ENCODE results near the gene COL13A1. TPM values are rescaled to one million over a fixed set of nuclear protein-coding genes. Genes with fewer than 3 reads are reported as not detected.

COL13A1 gene
- total RNA-seq, 1 experiment from 2014 or later = 5.9 TPM

- H4K20me1 ChIP-seq (ENCODE audit: insufficient read depth) = no peaks in the 10 kb centered on the region
- H3K79me2 ChIP-seq (ENCODE audit: insufficient read depth, low read length) = no peaks in the 10 kb centered on the region
- H2AFZ ChIP-seq (ENCODE audit: low read depth, low read length, poor library complexity, severe bottlenecking) = no peak overlapping the region
- no peaks in the 10 kb centered on the region for H3K36me3 ChIP-seq (ENCODE audit: control insufficient read depth in 1 of 2, insufficient read depth in 2 of 2, low read length in 2 of 2)
- RAD21 ChIA-PET (ENCODE audit: low non-redundant PET in 1 of 2, low total read pairs in 2 of 2, uncharacterized antibody in 2 of 2, unreplicated experiment in 2 of 2) = no interaction called here
- no peak overlapping the region for H3K27ac ChIP-seq (ENCODE audit: low read depth, low read length)
- H3K4me1 ChIP-seq (ENCODE audit: control insufficient read depth in 1 of 2, insufficient read depth in 2 of 2, low read length in 2 of 2) = peaks cover 2 to 9% of the 10 kb centered on the region in 2 experiments; a peak in 3 of 4 replicates
- H3K27me3 ChIP-seq (ENCODE audit: insufficient read depth, low read length) = no peaks in the 10 kb centered on the region
- H3K4me3 ChIP-seq (replicated peaks in 1 of 2; ENCODE audit: low read depth in 1 of 2, low read length in 2 of 2) = no peak overlapping the region
- H3K9me2 ChIP-seq (ENCODE audit: insufficient read depth) = no peaks in the 10 kb centered on the region
- H3K9me3 ChIP-seq (ENCODE audit: control insufficient read depth in 1 of 2, insufficient read depth in 1 of 2, low read depth in 1 of 2, low read length in 2 of 2) = no peaks in the 10 kb centered on the region
- ATAC-seq (no peak), DNase-seq (ENCODE audit: low read depth, low spot score) (no peak)
- TF ChIP-seq POLR2A (IDR thresholded peaks at IDR 0.05; ENCODE audit: borderline replicate concordance, extremely low read depth, insufficient read depth, insufficient read length) (no peak), CEBPB (IDR thresholded peaks at IDR 0.05; ENCODE audit: low read depth) (no peak), SIN3A (IDR thresholded peaks at IDR 0.05; ENCODE audit: low read depth) (no peak)
- TF ChIP-seq, protein P1, sequence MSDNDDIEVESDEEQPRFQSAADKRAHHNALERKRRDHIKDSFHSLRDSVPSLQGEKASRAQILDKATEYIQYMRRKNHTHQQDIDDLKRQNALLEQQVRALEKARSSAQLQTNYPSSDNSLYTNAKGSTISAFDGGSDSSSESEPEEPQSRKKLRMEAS (IDR thresholded peaks at IDR 0.05) = no peak
- no peak overlapping the region for H3K4me2 ChIP-seq (ENCODE audit: low read length)
- intact Hi-C loops (cut with micrococcal nuclease) = no loop called here
- H3K9ac ChIP-seq (ENCODE audit: low read length) = no peak overlapping the region
- POLR2A ChIA-PET = no interaction called here
- CTCF ChIA-PET = no interaction called here
- BruUV-seq (replicated peaks) = no TSS peak
Observed at GRCh38 chr10:69849825-69850224, 48.1 kb downstream of the COL13A1 start.

DNA sequence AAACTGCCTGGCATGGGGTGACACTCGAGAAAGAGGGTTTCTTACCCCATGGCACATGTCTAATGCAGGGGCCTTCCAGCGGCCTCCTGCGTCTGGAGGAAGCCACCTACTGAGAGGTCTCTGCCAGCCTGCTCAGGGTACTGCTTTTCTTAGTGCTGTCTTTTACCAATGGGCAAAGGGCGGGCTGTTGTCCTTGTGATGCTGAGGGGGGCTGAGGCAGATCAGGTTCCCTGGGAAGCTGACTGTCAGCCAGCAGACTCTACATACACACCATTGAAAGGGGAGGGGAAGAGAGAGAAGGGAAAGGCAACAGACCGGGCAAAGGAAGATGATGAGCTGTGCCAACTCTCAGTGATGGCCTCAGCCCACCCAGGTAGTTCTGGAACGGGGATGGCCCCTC, 48.7 kb downstream of the COL13A1 start:
- H2AFZ ChIP-seq (ENCODE audit: low read depth, low read length, poor library complexity, severe bottlenecking) = no peak overlapping the region
- no peaks in the 10 kb centered on the region for H3K9me3 ChIP-seq (ENCODE audit: control insufficient read depth in 1 of 2, insufficient read depth in 1 of 2, low read depth in 1 of 2, low read length in 2 of 2)
- H3K4me3 ChIP-seq (replicated peaks in 1 of 2; ENCODE audit: low read depth in 1 of 2, low read length in 2 of 2) = no peak overlapping the region
- H4K20me1 ChIP-seq (ENCODE audit: insufficient read depth) = no peaks in the 10 kb centered on the region
- no peaks in the 10 kb centered on the region for H3K9me2 ChIP-seq (ENCODE audit: insufficient read depth)
- no peaks in the 10 kb centered on the region for H3K36me3 ChIP-seq (ENCODE audit: control insufficient read depth in 1 of 2, insufficient read depth in 2 of 2, low read length in 2 of 2)
- ChIA-PET POLR2A (no interaction called here), CTCF (no interaction called here), RAD21 (ENCODE audit: low non-redundant PET in 1 of 2, low total read pairs in 2 of 2, uncharacterized antibody in 2 of 2, unreplicated experiment in 2 of 2) (no interaction called here)
- intact Hi-C loops (cut with micrococcal nuclease) = no loop called here
- peaks cover 2 to 7% of the 10 kb centered on the region in 2 experiments; a peak in 3 of 4 replicates for H3K4me1 ChIP-seq (ENCODE audit: control insufficient read depth in 1 of 2, insufficient read depth in 2 of 2, low read length in 2 of 2)
- no peaks in the 10 kb centered on the region for H3K27me3 ChIP-seq (ENCODE audit: insufficient read depth, low read length)
- no TSS peak for BruUV-seq (replicated peaks)
- DNase-seq (ENCODE audit: low read depth, low spot score) (no peak), ATAC-seq (no peak)
- no peak for TF ChIP-seq TCF7L2 (IDR thresholded peaks at IDR 0.05; ENCODE audit: borderline replicate concordance, extremely low read depth, insufficient read depth, insufficient read length)
- TF ChIP-seq CBX3 (IDR thresholded peaks at IDR 0.05; ENCODE audit: low read depth) = no peak
- no peak for TF ChIP-seq YY1 (IDR thresholded peaks at IDR 0.05; ENCODE audit: extremely low read depth, insufficient replicate concordance, low read depth, low read length)
- TF ChIP-seq, protein P1 (IDR thresholded peaks at IDR 0.05) = no peak
- no peak for TF ChIP-seq JUND (IDR thresholded peaks at IDR 0.05)
- no peak for TF ChIP-seq ZNF274 (IDR thresholded peaks at IDR 0.05; ENCODE audit: low read depth, low read length)
- TF ChIP-seq POLR2AphosphoS5 (IDR thresholded peaks at IDR 0.05; ENCODE audit: low read depth, low read length) = no peak
- no peak overlapping the region for H3K27ac ChIP-seq (ENCODE audit: low read depth, low read length)
- no peak overlapping the region for H3K9ac ChIP-seq (ENCODE audit: low read length)
- no peak overlapping the region for H3K4me2 ChIP-seq (ENCODE audit: low read length)
- no peaks in the 10 kb centered on the region for H3K79me2 ChIP-seq (ENCODE audit: insufficient read depth, low read length)
